MCF 10A (cell line): ENCODE results near the gene DNAH2. TPM values are rescaled to one million over a fixed set of nuclear protein-coding genes. Genes with fewer than 3 reads are reported as not detected.
A peak's percentile ranks its signal among the peaks of the same experiment; 100 is the strongest.

ENCODE experiments used
- BruUV-seq: library from RNA; stranded (reverse); fragments of 400-500 nt; replicated peaks from 2 replicates; lab custom pipeline; 2021; lab: Mats Ljungman, UMichigan
- CTCF ChIA-PET: fragments of 300-600 bp; sonication (Branson Sonifier 250); formaldehyde crosslinking; extraction: SDS; loops from one replicate; lab custom pipeline; 2021; ENCODE audit warnings: antibody characterized with exemption, inconsistent platforms; lab: Yijun Ruan, JAX
- POLR2A ChIA-PET: fragments of 300-600, 350-650 bp; sonication (Branson Sonifier 250); formaldehyde crosslinking; extraction: SDS; loops from one replicate; lab custom pipeline; 2020; ENCODE audit warnings: antibody characterized with exemption, inconsistent platforms; lab: Yijun Ruan, JAX
- DNase-seq: peaks from one replicate; pipeline ENCODE4 v3.0.0-alpha.2; 2018; ENCODE audit not compliant: unreplicated experiment
- H3K27ac Mint-ChIP-seq: one replicate; pipeline ENCODE4 v1.8.0; 2022; ENCODE audit warnings: mild to moderate bottlenecking, low read depth, mixed read lengths; ENCODE audit not compliant: unreplicated experiment
- H3K27me3 Mint-ChIP-seq: one replicate; pipeline ENCODE4 v1.8.0; 2022; ENCODE audit warnings: mixed read lengths; ENCODE audit not compliant: insufficient read depth, unreplicated experiment
- H3K36me3 Mint-ChIP-seq: one replicate; pipeline ENCODE4 v1.8.0; 2022; ENCODE audit warnings: mild to moderate bottlenecking, moderate library complexity, mixed read lengths; ENCODE audit not compliant: insufficient read depth, unreplicated experiment
- H3K4me1 Mint-ChIP-seq: one replicate; pipeline ENCODE4 v1.8.0; 2022; ENCODE audit warnings: mixed read lengths; ENCODE audit not compliant: insufficient read depth, unreplicated experiment
- H3K4me3 Mint-ChIP-seq: one replicate; pipeline ENCODE4 v1.8.0; 2022; ENCODE audit warnings: mild to moderate bottlenecking, moderate library complexity, mixed read lengths; ENCODE audit not compliant: unreplicated experiment
- H3K9me3 Mint-ChIP-seq: one replicate; pipeline ENCODE4 v1.8.0; 2022; ENCODE audit warnings: mixed read lengths; ENCODE audit not compliant: unreplicated experiment
- CTCF ChIP-seq: fragments of 200-600 bp; IDR thresholded peaks from one replicate; pipeline ENCODE4 v1.8.0; 2022; ENCODE audit warnings: antibody characterized with exemption, mild to moderate bottlenecking; ENCODE audit not compliant: unreplicated experiment
- intact Hi-C: fragments of 100-400 bp; cut with micrococcal nuclease; formaldehyde crosslinking; loops from 2 replicates; pipeline ENCODE4 v1.14.1; 2022
- total RNA-seq: library from RNA; stranded (reverse); gene quantifications from 2 replicates; pipeline ENCODE4 v1.2.3, GENCODE V29; 2022

Gene DNAH2
- total RNA-seq, 1 experiment from 2014 or later: 0.12 TPM

- peaks cover 88% of the 10 kb centered on the region for H3K36me3 Mint-ChIP-seq
- ChIA-PET POLR2A (interaction anchor here (1.0 to 2.1 kb wide), 2 partner anchors 12 to 271 kb away, joined by 3 to 6 read pairs; partner anchors contain the start of genes TMEM256 and TP53), CTCF (interaction anchor here (0.7 to 1.4 kb wide), 2 partner anchors 8 to 11 kb away, joined by 4 to 5 read pairs; no protein-coding TSS in a partner anchor)
- DNase-seq: no peak
- no peaks in the 10 kb centered on the region for H3K4me1 Mint-ChIP-seq
- no peak overlapping the region for H3K27ac Mint-ChIP-seq
- intact Hi-C loops: no loop called here
- peaks cover 8% of the 10 kb centered on the region for H3K9me3 Mint-ChIP-seq
- TF ChIP-seq CTCF: no peak
- BruUV-seq: no TSS peak
- H3K27me3 Mint-ChIP-seq: no peaks in the 10 kb centered on the region
- no peak overlapping the region for H3K4me3 Mint-ChIP-seq
Observed at GRCh38 chr17:7674934-7675333, 42.6 kb upstream of the DNAH2 start.

GRCh38 chr17:7676533-7676932, 41.0 kb upstream of the DNAH2 start:
- no peaks in the 10 kb centered on the region for H3K27me3 Mint-ChIP-seq
- DNase-seq: no peak
- no TSS peak for BruUV-seq
- intact Hi-C loops: no loop called here
- peaks cover 8% of the 10 kb centered on the region for H3K9me3 Mint-ChIP-seq
- no peaks in the 10 kb centered on the region for H3K4me1 Mint-ChIP-seq
- CTCF ChIA-PET: interaction anchor here (0.6 to 1.1 kb wide), 4 partner anchors 11 to 222 kb away, joined by 3 read pairs; no protein-coding TSS in a partner anchor
- H3K27ac Mint-ChIP-seq: no peak overlapping the region
- TF ChIP-seq CTCF: no peak
- no peak overlapping the region for H3K4me3 Mint-ChIP-seq
- POLR2A ChIA-PET: interaction anchor here (0.9 kb wide), 1 partner anchor 10 kb away, joined by 3 read pairs; no protein-coding TSS in a partner anchor
- H3K36me3 Mint-ChIP-seq: peaks cover 74% of the 10 kb centered on the region

DNA sequence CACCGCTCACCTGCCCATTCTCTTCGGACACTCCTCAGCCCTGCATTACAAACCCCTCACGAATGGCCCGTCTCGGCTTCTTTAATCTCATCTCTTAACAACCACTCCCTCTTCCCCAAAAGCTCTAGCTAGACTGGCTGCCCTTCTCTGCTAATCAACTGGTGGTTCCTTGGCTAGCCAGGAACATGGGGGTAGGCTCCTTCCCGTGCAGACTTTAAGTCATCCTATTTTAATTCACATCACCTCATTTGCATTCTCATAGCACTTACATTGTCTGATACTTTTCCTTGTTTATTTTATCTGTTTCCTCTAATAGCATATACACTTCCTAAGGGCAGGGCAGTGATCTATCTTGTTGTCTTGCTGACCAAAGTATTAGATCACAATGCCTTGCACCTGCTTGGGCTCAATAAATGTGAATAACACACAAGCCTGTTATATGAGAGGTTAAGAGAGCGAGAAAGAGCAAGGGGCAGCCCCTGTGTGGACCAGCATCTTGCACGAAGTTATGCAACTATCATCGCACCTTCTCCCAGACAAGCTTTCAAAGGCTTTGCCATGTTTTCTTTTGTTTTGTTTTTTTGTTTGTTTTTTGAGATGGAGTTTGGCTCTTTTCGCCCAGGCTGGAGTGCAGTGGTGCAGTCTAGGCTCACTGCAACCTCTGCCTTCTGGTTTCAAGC, 40.0 kb upstream of the DNAH2 start:
- ChIA-PET CTCF (interaction anchor here (0.6 to 1.4 kb wide), 4 partner anchors 10 to 117 kb away, joined by 3 to 5 read pairs (median 3); no protein-coding TSS in a partner anchor), POLR2A (interaction anchor here (1.9 kb wide), 1 partner anchor 9 kb away, joined by 10 read pairs; the partner anchor contains the start of gene TP53)
- no peaks in the 10 kb centered on the region for H3K27me3 Mint-ChIP-seq
- peak overlapping the region; percentile 14 for H3K27ac Mint-ChIP-seq
- intact Hi-C loops: no loop called here
- TF ChIP-seq CTCF: no peak
- no peaks in the 10 kb centered on the region for H3K4me1 Mint-ChIP-seq
- no peak overlapping the region for H3K4me3 Mint-ChIP-seq
- peaks cover 64% of the 10 kb centered on the region for H3K36me3 Mint-ChIP-seq
- peaks cover 8% of the 10 kb centered on the region for H3K9me3 Mint-ChIP-seq
- DNase-seq: no peak
- BruUV-seq: no TSS peak

- Mint-ChIP-seq H3K27me3 (no peaks in the 10 kb centered on the region), H3K4me3 (peak overlapping the region; percentile 97), H3K9me3 (no peaks in the 10 kb centered on the region), H3K27ac (peak overlapping the region; percentile 100), H3K36me3 (peaks cover 42% of the 10 kb centered on the region), H3K4me1 (peaks cover 18% of the 10 kb centered on the region)
- intact Hi-C loops: loop anchor here (5.0 to 10.0 kb wide), 4 partner anchors 113 to 330 kb away; partner anchors contain the start of genes FGF11, KCTD11, TMEM102 and TMEM95
- TF ChIP-seq CTCF: no peak
- DNase-seq: no peak
- CTCF ChIA-PET: interaction anchor here (0.6 to 7.3 kb wide), 8 partner anchors 12 to 1158 kb away, joined by 3 to 89 read pairs (median 4); partner anchors contain the start of genes MPDU1, SAT2 and SOX15
- POLR2A ChIA-PET: interaction anchor here (0.6 to 7.2 kb wide), 22 partner anchors 12 to 472 kb away, joined by 3 to 303 read pairs (median 8); partner anchors contain the start of genes CD68, DNAH2, FXR2 and MPDU1
- no TSS peak for BruUV-seq
Observed at GRCh38 chr17:7684851-7685532, 32.6 kb upstream of the DNAH2 start.
